ENCODE results near the gene C17orf114.
"Not testable (repeated sequence)": the region's sequence is repeated elsewhere in the genome, so short reads cannot be mapped to it uniquely, and the experiment has no call there.

The C17orf114 gene

DNA sequence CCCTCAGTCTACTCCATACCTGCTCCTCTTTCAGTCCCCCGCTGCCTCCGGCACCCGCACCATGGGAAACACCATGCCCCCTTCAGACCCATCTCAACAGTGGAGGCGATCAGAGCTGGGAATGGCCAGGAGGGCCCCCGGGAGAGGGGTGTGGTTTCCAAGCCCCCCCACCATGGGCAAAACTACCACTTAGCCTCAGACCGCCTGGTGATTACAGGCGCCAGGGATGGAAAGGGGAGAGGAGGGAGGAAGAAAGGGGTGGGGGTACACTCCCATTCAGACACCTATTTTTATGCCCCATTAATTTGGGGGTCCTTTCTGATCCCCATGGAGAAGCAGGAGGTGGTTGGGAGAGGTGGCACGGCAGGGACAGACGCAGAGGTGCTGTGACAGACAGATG is at the start of gene C17orf114:
Gene C17orf114 (minus strand): TSS at position 101 of the 400 bp plus-strand sequence.
- DNase-seq (ENCODE audit: low read depth in 4 of 4, low spot score in 1 of 4), result no peak

GRCh38 chr17:4851084-4851483 is 49.0 kb upstream of the C17orf114 start:
- DNase-seq (ENCODE audit: low read depth in 4 of 4, low spot score in 1 of 4), result no peak

DNA sequence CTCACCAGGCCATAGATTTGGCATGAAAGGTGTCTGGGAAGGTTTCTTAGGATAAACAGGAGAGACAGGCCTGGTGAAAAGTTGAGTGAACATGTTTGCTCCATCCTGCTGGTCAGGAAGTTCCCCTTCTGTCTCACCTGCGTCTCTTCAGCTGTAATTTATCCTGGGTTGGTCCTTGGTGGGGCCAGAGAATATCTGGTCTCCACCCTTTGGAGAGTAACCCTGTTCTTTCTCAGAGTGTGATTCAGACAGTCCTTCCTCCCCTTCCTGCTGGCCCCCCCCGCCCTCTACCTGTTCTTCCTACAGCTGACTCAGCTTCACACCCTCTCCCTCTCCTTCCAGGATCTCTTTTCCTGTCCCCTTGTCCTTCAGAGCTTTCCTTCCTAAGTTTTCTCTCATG is 48.1 kb upstream of the C17orf114 start:
- no peak for DNase-seq (ENCODE audit: low read depth in 4 of 4, low spot score in 1 of 4)

GRCh38 chr17:4849011-4849536 is 46.9 kb upstream of the C17orf114 start:
- no peak for DNase-seq (ENCODE audit: low read depth in 4 of 4, low spot score in 1 of 4)

DNA sequence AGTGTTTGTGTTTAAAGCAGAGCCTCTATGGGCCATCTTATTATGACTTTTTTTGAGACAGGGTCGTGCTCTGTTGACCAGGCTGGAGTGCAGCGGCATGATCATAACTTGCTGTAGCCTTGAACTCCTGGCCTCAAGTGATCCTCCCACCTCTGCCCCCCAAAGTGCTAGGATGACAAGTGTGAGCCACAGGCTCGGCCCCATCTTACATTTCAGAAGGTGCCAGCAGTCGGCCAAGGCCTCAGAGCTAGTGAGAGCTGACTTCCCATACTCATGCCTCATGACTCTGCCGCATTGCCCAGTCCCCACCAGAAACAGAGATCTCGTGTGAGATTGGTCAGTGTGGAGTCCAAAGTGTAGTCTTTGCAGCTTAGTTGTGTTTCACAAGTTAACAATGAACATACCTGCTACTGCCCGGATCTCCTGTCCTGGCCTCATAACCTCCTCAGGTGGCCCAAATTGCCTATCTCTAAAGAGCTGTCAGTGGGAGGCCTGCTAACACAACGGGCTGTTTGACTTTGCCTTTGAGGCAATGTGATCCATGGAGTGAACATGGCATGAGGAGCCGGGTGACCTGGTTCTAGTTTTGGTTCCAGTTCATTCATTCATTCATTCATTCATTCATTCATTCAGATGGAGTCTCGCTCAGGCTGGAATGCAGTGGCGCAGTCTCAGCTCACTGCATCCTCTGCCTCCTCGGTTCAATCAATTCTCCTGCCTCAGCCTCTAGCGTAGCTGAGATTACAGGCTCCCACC is 44.7 kb upstream of the C17orf114 start:
- no peak for DNase-seq (ENCODE audit: low read depth in 4 of 4, low spot score in 1 of 4)

DNA sequence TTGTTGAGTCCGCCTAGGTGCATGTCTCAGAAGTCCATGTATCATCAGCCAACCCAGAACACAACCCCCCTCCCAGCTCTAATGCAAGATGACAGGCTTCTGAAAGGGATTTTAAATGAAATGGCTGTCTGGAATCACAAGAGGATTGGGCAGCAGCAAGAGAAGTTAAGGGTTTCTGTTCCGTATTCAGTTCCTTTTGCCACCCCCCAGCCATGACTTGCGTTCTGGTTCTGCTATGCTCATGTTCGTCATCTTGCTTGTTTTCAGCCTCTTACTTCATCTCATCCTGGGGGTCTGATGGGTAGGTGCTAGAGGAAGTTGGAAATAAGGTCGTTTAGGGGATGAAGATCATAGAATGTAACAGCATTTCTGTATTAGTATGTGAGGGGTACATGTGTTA is 43.0 kb upstream of the C17orf114 start:
- DNase-seq (ENCODE audit: low read depth in 4 of 4, low spot score in 1 of 4), result no peak

DNA sequence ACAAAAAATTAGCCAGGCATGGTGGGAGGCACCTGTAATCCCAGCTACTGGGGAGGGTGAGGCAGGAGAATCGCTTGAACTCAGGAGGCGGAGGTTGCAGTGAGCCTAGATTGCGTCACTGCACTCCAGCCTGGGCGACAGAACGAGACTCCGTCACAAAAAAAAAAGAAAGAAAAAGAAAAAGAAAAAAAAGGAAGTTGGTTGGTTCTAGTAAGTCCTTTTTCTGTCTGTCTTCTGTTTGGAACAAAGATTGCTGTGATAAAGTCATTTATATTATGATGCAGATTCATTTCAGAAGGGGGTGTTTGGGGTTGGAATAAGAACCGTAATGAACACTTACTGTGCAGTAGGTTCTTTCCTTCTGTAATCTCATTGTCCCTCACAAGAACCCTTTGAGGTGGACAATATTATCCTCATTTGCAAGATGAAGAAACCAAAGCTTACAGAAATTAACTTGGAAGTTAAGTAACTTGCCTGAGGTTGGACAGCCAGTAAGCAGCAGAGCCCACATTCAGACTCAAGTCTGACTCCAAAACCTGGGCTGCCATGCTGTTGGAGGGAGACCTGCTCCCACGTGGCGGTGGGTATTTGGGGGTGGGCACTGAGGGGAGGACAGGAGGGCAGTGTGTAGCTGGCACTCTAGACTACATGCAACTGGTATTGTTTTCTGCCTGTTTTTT is 41.3 kb upstream of the C17orf114 start:
- DNase-seq (ENCODE audit: low read depth in 4 of 4, low spot score in 1 of 4), result no peak

GRCh38 chr17:4842376-4842775 is 40.2 kb upstream of the C17orf114 start:
- no peak for DNase-seq (ENCODE audit: low read depth in 4 of 4, low spot score in 1 of 4)

- DNase-seq (ENCODE audit: low read depth in 4 of 4, low spot score in 1 of 4), result peak in 1 of 4 experiments; percentile 21
These were observed 38.7 kb upstream of the C17orf114 start for GRCh38 chr17:4840893-4841242.

DNA sequence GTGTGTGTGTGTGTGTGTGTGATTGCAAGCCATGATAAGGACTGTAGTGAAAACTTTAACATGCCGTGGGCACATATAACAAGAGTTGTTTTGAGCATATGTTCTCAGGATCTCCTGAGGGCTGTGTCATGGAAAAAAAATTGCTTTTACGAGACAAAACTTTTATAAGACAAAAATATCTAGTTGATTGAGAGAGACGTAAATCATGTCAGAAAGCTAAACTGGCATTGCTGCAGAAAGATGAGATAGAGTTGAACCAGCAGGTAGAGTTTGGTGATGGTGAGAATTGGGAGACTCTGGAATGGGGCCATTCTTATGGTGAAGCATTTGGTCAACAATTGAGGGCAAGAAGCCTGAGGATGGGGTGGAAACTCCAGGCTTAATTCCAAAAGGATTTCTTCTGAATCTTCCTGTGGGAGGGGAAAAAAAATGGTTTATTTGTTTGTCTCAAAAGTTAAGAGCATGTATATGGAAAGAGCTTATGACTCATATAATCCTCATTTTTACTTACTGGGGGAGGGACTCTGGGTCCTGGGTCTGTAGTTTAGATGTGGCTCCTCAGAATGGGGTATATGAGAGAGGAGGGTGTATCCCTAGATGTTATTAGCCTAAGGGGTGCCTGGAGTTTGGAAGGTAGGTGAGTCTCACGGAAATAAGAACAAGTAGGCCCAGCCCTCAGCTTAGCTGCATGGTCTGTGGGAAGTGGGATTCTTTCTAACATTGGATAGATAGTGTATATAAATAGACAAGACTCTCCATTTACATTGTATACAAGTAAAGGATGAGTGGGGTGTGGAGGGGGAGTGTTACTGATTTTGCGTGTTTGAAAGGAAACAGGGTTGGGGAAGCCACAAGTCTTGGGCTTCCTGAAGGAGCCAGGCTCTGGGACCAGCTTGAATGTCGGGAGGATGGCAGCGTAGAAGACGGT is 38.1 kb upstream of the C17orf114 start:
- no peak for DNase-seq (ENCODE audit: low read depth in 4 of 4, low spot score in 1 of 4)

DNA sequence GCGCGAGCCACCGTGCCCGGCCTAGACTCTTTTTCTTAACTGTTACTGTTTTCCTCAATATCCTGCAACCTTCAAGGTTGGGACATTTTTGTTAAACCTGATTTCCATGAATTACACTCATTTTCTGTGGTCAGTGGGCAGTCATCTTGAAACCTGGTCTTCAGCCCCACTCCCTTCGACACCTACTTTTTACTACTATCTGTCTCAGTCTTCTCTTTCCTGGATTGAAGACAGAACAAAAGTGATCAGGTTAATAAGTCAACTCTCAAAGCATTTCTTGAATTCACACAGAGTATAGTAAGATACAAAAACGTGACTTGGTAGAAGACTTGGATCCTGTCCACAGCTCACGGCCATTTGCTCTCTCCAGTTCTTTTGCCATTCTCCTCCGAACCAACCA is 37.1 kb upstream of the C17orf114 start:
- no peak for DNase-seq (ENCODE audit: low read depth in 4 of 4, low spot score in 1 of 4)

DNA sequence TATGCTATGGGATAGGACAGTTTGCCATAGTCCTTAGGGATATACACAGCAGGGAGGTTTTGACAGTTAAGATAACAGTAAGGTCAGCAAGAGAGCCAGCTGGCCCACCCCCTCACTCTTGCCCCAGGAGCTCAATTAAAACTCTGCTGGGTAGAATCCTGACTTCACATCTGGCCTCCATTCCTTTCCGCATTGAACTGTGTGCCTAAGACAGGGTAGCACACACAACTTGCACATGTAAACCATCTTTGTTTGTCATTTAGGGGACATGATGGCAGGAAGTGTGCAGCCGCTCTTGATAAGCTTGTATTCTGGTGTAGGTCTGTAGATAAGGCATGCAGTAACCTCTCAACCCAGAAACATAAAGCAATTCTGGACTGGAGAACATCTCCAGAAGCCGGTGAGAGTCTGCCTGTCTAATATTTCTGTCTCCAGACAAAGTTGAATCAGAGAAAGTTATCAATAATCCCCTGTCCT is 36.2 kb upstream of the C17orf114 start:
- no peak for DNase-seq (ENCODE audit: low read depth in 4 of 4, low spot score in 1 of 4)

- no peak for DNase-seq (ENCODE audit: low read depth in 4 of 4, low spot score in 1 of 4)
These were observed 35.6 kb upstream of the C17orf114 start for GRCh38 chr17:4837471-4838308.

GRCh38 chr17:4836221-4836620 is 34.1 kb upstream of the C17orf114 start:
- no peak for DNase-seq (ENCODE audit: low read depth in 4 of 4, low spot score in 1 of 4)

DNA sequence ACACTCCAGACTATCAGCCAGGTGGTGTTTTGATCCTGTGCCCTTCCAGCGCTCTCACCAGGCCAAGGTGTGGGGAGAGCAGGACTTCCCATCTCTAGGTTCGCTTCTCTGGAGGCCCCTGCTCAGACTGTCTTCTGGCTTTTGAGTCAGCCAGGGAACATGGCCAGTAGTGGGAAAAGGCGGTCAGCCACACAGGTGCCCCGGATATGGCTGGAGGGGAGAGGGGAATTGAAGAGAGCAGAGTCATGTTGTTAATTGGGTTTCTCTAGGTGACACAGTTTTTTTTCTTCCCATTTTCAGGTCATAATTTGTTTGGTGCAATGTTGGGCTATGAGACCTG is 32.5 kb upstream of the C17orf114 start:
- no peak for DNase-seq (ENCODE audit: low read depth in 4 of 4, low spot score in 1 of 4)

DNA sequence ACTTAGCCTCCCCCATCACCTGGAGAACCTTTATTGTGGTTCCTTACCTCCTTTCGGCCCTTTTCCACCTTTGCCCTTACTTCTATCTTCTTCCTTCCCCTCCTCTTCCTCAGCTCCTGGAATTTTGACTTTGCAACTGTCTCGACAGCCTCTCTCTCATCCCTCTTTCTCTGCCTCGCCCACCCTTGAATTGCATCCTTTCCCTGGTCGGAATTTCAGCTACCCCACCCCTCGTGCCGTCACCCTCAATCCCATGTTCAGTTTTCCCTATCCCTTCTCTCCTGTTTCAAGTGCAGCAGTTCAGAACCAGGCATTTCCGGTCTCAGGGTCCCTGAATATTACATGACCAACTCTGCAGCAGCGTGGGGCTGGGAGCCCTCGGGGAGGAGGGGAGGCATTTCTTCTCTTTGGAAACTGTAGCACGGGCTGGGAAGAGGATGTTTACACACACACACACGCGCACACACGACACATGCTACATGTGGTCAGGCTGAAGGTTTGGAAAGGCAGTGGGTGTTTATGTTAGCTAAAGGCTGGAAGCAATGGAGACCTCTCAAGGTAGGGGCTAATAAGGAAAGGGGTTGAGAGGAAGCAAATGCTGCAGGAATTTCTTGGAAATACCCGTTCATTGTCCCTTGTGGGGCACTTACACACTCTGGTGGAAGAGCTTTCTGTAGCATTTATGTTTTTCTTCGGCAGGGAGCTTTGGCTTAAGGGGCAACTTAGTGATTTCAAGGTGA is 32.0 kb upstream of the C17orf114 start:
- DNase-seq (ENCODE audit: low read depth in 4 of 4, low spot score in 1 of 4), result no peak

- peak; percentile 62 to 83 (median 70) for DNase-seq (ENCODE audit: low read depth in 4 of 4, low spot score in 1 of 4)
These were observed 31.2 kb upstream of the C17orf114 start, which contains the start of gene MINK1 for GRCh38 chr17:4833178-4833940. TSS of gene MINK1 (plus strand) at chr17:4833340. CDS start at chr17:4833584, 244 bp downstream.

GRCh38 chr17:4832829-4833177 is 30.7 kb upstream of the C17orf114 start:
- not testable (repeated sequence) for DNase-seq (ENCODE audit: low read depth in 4 of 4, low spot score in 1 of 4)

DNA sequence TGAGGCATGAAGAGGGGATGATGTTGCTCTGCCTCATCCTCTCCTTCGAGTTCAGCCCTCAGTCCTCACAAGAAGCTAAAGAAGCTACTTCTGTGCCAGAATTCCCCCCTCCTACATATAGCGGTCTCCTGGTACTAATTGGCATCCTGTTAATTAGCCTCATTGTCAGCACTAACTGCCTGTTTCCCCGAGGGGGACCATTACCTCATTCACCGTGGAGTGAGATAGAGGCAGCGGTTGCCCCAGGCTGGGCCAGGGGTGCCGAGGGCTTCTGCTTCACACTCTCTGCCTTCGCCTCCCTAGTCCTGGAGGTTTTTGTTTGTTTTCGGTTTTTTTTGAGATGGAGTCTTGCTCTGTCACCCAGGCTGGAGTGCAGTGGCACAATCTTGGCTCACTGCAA is 25.3 kb upstream of the C17orf114 start:
- DNase-seq (ENCODE audit: low read depth in 4 of 4, low spot score in 1 of 4), result no peak

Data from stimulated activated CD4-positive, alpha-beta T cell treated with anti-CD3 and anti-CD28 coated beads, Interleukin-1b, Interleukin-23, amount 100 ng/mL, for 24 hours (primary cell).